ENCODE results near the gene WSB2. TPM values are rescaled to one million over a fixed set of nuclear protein-coding genes. Genes with fewer than 3 reads are reported as not detected.

WSB2 gene
- total RNA-seq, 2 experiments from 2014 or later: 26.2 to 27.9 TPM

- intact Hi-C loops (cut with micrococcal nuclease): loop anchor here (10.0 kb wide), 1 partner anchor 176 kb away; no protein-coding TSS in a partner anchor
- POLR2A ChIA-PET: interaction anchor here (0.8 to 1.2 kb wide), 3 partner anchors 8 to 18 kb away, joined by 3 to 5 read pairs (median 4); no protein-coding TSS in a partner anchor
- H3K36me3 Mint-ChIP-seq (ENCODE audit: low read depth): peaks cover 29% of the 10 kb centered on the region
- no peak overlapping the region for H3K4me3 Mint-ChIP-seq
- peak overlapping the region; percentile 68 for H3K27ac Mint-ChIP-seq
- TF ChIP-seq CTCF (IDR thresholded peaks at IDR 0.05): no peak
- H3K9me3 Mint-ChIP-seq: no peaks in the 10 kb centered on the region
- H3K27me3 Mint-ChIP-seq: no peaks in the 10 kb centered on the region
- ATAC-seq (no peak), DNase-seq (no peak)
- peaks cover 39% of the 10 kb centered on the region for H3K4me1 Mint-ChIP-seq (ENCODE audit: low read depth)
- CTCF ChIA-PET: interaction anchor here (1.2 kb wide), 1 partner anchor 19 kb away, joined by 5 read pairs; no protein-coding TSS in a partner anchor
Measured at GRCh38 chr12:118050972-118051910, 9.7 kb downstream of the WSB2 start.

- DNase-seq (no peak), ATAC-seq (no peak)
- Mint-ChIP-seq H3K4me3 (no peak overlapping the region), H3K36me3 (ENCODE audit: low read depth) (peaks cover 55% of the 10 kb centered on the region), H3K4me1 (ENCODE audit: low read depth) (peaks cover 44% of the 10 kb centered on the region), H3K27me3 (no peaks in the 10 kb centered on the region), H3K27ac (peak overlapping the region; percentile 83), H3K9me3 (no peaks in the 10 kb centered on the region)
- POLR2A ChIA-PET: interaction anchor here (2.0 to 3.5 kb wide), 3 partner anchors 10 to 15 kb away, joined by 6 to 15 read pairs (median 11); partner anchors contain the start of gene WSB2
- intact Hi-C loops (cut with micrococcal nuclease): loop anchor here (5.0 kb wide), 1 partner anchor 311 kb away; no protein-coding TSS in a partner anchor
- CTCF ChIA-PET: interaction anchor here (1.0 to 3.8 kb wide), 4 partner anchors 8 to 18 kb away, joined by 3 to 21 read pairs (median 6); no protein-coding TSS in a partner anchor
- TF ChIP-seq CTCF (IDR thresholded peaks at IDR 0.05): no peak
Measured at GRCh38 chr12:118046430-118046829, 14.5 kb downstream of the WSB2 start.

GRCh38 chr12:118044577-118044976 is 16.4 kb downstream of the WSB2 start:
- no peak overlapping the region for H3K4me3 Mint-ChIP-seq
- no peak for DNase-seq
- ATAC-seq: no peak
- no peaks in the 10 kb centered on the region for H3K9me3 Mint-ChIP-seq
- intact Hi-C loops (cut with micrococcal nuclease): no loop called here
- ChIA-PET POLR2A (interaction anchor here (0.7 to 3.5 kb wide), 8 partner anchors 9 to 100 kb away, joined by 3 to 15 read pairs (median 6); partner anchors contain the start of genes RFC5 and WSB2), CTCF (interaction anchor here (1.2 to 2.0 kb wide), 5 partner anchors 9 to 20 kb away, joined by 3 to 17 read pairs (median 5); no protein-coding TSS in a partner anchor)
- no peak for TF ChIP-seq CTCF (IDR thresholded peaks at IDR 0.05)
- H3K36me3 Mint-ChIP-seq (ENCODE audit: low read depth): peaks cover 56% of the 10 kb centered on the region
- no peaks in the 10 kb centered on the region for H3K27me3 Mint-ChIP-seq
- H3K4me1 Mint-ChIP-seq (ENCODE audit: low read depth): peaks cover 38% of the 10 kb centered on the region
- peak overlapping the region; percentile 82 for H3K27ac Mint-ChIP-seq

GRCh38 chr12:118044075-118044474 is 16.9 kb downstream of the WSB2 start:
- Mint-ChIP-seq H3K4me3 (no peak overlapping the region), H3K36me3 (ENCODE audit: low read depth) (peaks cover 56% of the 10 kb centered on the region), H3K9me3 (no peaks in the 10 kb centered on the region), H3K27me3 (no peaks in the 10 kb centered on the region), H3K27ac (peak overlapping the region; percentile 82), H3K4me1 (ENCODE audit: low read depth) (peaks cover 37% of the 10 kb centered on the region)
- DNase-seq (no peak), ATAC-seq (peak; percentile 20)
- ChIA-PET POLR2A (interaction anchor here (0.7 to 3.5 kb wide), 7 partner anchors 8 to 101 kb away, joined by 3 to 15 read pairs (median 7); partner anchors contain the start of genes RFC5 and WSB2), CTCF (interaction anchor here (1.2 to 2.0 kb wide), 4 partner anchors 9 to 20 kb away, joined by 3 to 17 read pairs (median 7); no protein-coding TSS in a partner anchor)
- intact Hi-C loops (cut with micrococcal nuclease): no loop called here
- no peak for TF ChIP-seq CTCF (IDR thresholded peaks at IDR 0.05)
